ENCODE measurements around the gene ST6GALNAC4. TPM values are rescaled to one million over a fixed set of nuclear protein-coding genes. Genes with fewer than 3 reads are reported as not detected.
A peak's percentile ranks its signal among the peaks of the same experiment; 100 is the strongest.

ST6GALNAC4 gene
- total and polyA plus RNA-seq, 2 donors (not counting 1 experiment from before 2014, with no cell fraction given), result 80.5 to 199 TPM

DNA sequence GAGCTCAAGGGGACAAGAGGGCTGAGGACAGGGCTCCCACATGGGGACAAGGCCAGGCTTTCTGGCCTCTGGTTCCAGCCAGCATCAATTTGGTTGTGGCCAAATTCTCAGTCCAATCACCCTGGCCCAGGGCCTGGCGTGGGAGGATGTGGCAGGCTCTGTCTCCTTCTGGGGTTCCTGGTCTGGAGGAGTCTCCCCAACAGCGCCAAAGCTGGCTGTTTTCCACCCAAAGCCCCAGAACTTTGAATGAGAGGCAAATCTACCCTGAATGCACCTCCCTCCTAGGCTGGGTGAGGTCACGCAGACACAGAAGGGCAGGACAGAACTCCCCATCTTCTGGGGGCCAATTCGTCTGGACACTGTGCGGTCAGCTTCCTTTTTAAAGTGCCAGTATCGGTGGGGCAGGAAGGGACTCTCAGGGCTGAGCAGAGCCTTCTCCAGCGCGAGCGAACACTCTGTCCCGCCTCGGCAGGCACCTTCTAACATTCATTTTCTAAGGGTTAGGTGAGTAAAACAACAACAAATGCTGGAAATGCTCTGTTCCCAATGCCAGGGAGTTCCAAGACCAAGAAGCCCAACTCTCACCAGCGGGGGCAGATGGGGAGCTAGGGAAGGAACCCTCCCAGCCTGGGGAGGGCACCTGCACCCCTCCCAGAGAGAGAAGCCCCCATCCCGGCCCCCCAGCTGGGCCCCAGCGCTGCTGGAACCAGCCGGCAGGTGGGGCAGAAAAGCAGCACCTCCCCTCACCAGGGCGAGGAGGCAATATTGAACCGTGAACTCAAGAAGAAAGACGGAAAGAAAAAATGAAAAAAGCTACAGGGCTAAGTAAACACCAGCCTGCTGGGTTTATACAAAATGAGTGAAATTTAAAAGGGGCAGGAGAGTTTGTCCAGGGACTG, 24.5 kb upstream of the ST6GALNAC4 start:
- Histone ChIP-seq H3K27ac (ENCODE audit: low read length in 2 of 2) (no peak overlapping the region), H3K4me3 (ENCODE audit: control extremely low read depth in 1 of 5, extremely low read depth in 1 of 5, insufficient read depth in 1 of 5, low read depth in 2 of 5, low read length in 4 of 5) (no peak overlapping the region), H3K4me1 (ENCODE audit: control insufficient read depth in 2 of 2, insufficient read depth in 2 of 2, low read length in 2 of 2) (peaks cover 33 to 39% of the 10 kb centered on the region in 2 donors), H3K36me3 (replicated peaks in 1 of 2; ENCODE audit: control extremely low read depth in 1 of 2, control insufficient read depth in 1 of 2, extremely low read depth in 1 of 2, insufficient read depth in 2 of 2, low read length in 1 of 2) (peaks cover 0 to 51% of the 10 kb centered on the region in 2 experiments), H4K20me1 (ENCODE audit: control insufficient read depth, insufficient read depth, low read length, poor library complexity, severe bottlenecking) (peaks cover 44% of the 10 kb centered on the region), H3K9ac (ENCODE audit: low read length) (no peak overlapping the region), H3K79me2 (ENCODE audit: control insufficient read depth, insufficient read depth, low read length) (peaks cover 22% of the 10 kb centered on the region), H3K4me2 (replicated peaks; ENCODE audit: low read depth, low read length, poor library complexity, severe bottlenecking) (no peak overlapping the region), H3K27me3 (replicated peaks in 1 of 4; ENCODE audit: control extremely low read depth in 1 of 4, control insufficient read depth in 3 of 4, insufficient read depth in 4 of 4, low read length in 3 of 4) (no peaks in the 10 kb centered on the region), H3K9me3 (ENCODE audit: control extremely low read depth in 1 of 3, control insufficient read depth in 2 of 3, insufficient read depth in 1 of 3, low read length in 2 of 3) (peaks cover 0 to 4% (median 0%) of the 10 kb centered on the region in 3 donors), H2AFZ (ENCODE audit: insufficient read depth, low read depth, low read length, poor library complexity, severe bottlenecking) (no peak overlapping the region)
- no peaks in the 10 kb centered on the region for H3K27me3 Mint-ChIP-seq
- TF ChIP-seq, protein P1, sequence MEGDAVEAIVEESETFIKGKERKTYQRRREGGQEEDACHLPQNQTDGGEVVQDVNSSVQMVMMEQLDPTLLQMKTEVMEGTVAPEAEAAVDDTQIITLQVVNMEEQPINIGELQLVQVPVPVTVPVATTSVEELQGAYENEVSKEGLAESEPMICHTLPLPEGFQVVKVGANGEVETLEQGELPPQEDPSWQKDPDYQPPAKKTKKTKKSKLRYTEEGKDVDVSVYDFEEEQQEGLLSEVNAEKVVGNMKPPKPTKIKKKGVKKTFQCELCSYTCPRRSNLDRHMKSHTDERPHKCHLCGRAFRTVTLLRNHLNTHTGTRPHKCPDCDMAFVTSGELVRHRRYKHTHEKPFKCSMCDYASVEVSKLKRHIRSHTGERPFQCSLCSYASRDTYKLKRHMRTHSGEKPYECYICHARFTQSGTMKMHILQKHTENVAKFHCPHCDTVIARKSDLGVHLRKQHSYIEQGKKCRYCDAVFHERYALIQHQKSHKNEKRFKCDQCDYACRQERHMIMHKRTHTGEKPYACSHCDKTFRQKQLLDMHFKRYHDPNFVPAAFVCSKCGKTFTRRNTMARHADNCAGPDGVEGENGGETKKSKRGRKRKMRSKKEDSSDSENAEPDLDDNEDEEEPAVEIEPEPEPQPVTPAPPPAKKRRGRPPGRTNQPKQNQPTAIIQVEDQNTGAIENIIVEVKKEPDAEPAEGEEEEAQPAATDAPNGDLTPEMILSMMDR (IDR thresholded peaks at IDR 0.05), result no peak
- no peak for TF ChIP-seq EZH2 (IDR thresholded peaks at IDR 0.05; ENCODE audit: borderline replicate concordance, insufficient read depth, low read depth, low read length, poor library complexity, severe bottlenecking)
- H3K4me1 Mint-ChIP-seq, result peaks cover 43% of the 10 kb centered on the region
- no peaks in the 10 kb centered on the region for H3K9me3 Mint-ChIP-seq (ENCODE audit: insufficient read depth)
- DNase-seq (no peak), ATAC-seq (ENCODE audit: low read depth) (no peak)
- no peak overlapping the region for H3K4me3 Mint-ChIP-seq
- no peak overlapping the region for H3K27ac Mint-ChIP-seq
- ChIA-PET CTCF (interaction anchor here (0.7 to 12.6 kb wide), 25 partner anchors 11 to 334 kb away, joined by 3 to 310 read pairs (median 6); partner anchors contain the start of genes EEIG1 and GOLGA2), POLR2A (interaction anchor here (0.8 to 1.0 kb wide), 2 partner anchors 9 to 42 kb away, joined by 3 to 4 read pairs; no protein-coding TSS in a partner anchor)
- WGBS (ENCODE audit: insufficient coverage), result 88% methylated on average over 15 of the region's 18 CpGs
- intact Hi-C loops (cut with micrococcal nuclease), result no loop called here

DNA sequence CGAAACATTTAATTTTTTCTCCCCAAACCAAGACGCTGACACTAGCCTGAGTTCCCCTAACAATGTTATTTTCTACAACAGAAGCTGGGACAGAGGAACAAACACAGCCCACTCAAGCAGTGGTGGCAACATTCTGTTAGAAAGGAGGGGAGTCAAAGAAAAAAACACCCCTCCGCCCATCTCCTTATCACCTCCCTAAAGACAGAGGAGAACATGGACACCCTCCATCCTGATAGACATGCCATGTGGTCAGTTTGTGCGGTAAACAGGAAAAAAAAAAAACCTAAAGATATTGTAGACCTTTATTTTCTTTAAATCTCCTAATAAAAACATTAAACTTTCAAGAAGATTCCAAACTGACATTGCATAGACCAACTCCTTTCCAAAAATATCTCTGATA, 23.8 kb upstream of the ST6GALNAC4 start:
- TF ChIP-seq EZH2 (IDR thresholded peaks at IDR 0.05; ENCODE audit: borderline replicate concordance, insufficient read depth, low read depth, low read length, poor library complexity, severe bottlenecking), result no peak
- TF ChIP-seq, protein P1 (IDR thresholded peaks at IDR 0.05), result no peak
- Mint-ChIP-seq H3K4me1 (peaks cover 51% of the 10 kb centered on the region), H3K27me3 (no peaks in the 10 kb centered on the region), H3K9me3 (ENCODE audit: insufficient read depth) (no peaks in the 10 kb centered on the region), H3K27ac (peak overlapping the region; percentile 1), H3K4me3 (no peak overlapping the region)
- Histone ChIP-seq H2AFZ (ENCODE audit: insufficient read depth, low read depth, low read length, poor library complexity, severe bottlenecking) (no peak overlapping the region), H3K79me2 (ENCODE audit: control insufficient read depth, insufficient read depth, low read length) (peaks cover 29% of the 10 kb centered on the region), H3K27ac (ENCODE audit: low read length in 2 of 2) (no peak overlapping the region), H3K9ac (ENCODE audit: low read length) (no peak overlapping the region), H3K4me3 (ENCODE audit: control extremely low read depth in 1 of 5, extremely low read depth in 1 of 5, insufficient read depth in 1 of 5, low read depth in 2 of 5, low read length in 4 of 5) (no peak overlapping the region), H3K4me1 (ENCODE audit: control insufficient read depth in 2 of 2, insufficient read depth in 2 of 2, low read length in 2 of 2) (peaks cover 40 to 47% of the 10 kb centered on the region in 2 donors), H4K20me1 (ENCODE audit: control insufficient read depth, insufficient read depth, low read length, poor library complexity, severe bottlenecking) (peaks cover 39% of the 10 kb centered on the region), H3K4me2 (replicated peaks; ENCODE audit: low read depth, low read length, poor library complexity, severe bottlenecking) (no peak overlapping the region), H3K27me3 (replicated peaks in 1 of 4; ENCODE audit: control extremely low read depth in 1 of 4, control insufficient read depth in 3 of 4, insufficient read depth in 4 of 4, low read length in 3 of 4) (no peaks in the 10 kb centered on the region), H3K36me3 (replicated peaks in 1 of 2; ENCODE audit: control extremely low read depth in 1 of 2, control insufficient read depth in 1 of 2, extremely low read depth in 1 of 2, insufficient read depth in 2 of 2, low read length in 1 of 2) (peaks cover 0 to 51% of the 10 kb centered on the region in 2 experiments), H3K9me3 (ENCODE audit: control extremely low read depth in 1 of 3, control insufficient read depth in 2 of 3, insufficient read depth in 1 of 3, low read length in 2 of 3) (peaks cover 0 to 4% (median 0%) of the 10 kb centered on the region in 3 donors)
- POLR2A ChIA-PET, result interaction anchor here (0.8 to 1.0 kb wide), 2 partner anchors 9 to 43 kb away, joined by 3 to 4 read pairs; no protein-coding TSS in a partner anchor
- no peak for DNase-seq
- ATAC-seq (ENCODE audit: low read depth), result no peak
- intact Hi-C loops (cut with micrococcal nuclease), result no loop called here
- WGBS (ENCODE audit: insufficient coverage), result no CpG with 5 or more reads among the region's 4 CpGs
- CTCF ChIA-PET, result interaction anchor here (0.7 to 12.6 kb wide), 7 partner anchors 15 to 335 kb away, joined by 3 to 310 read pairs (median 5); partner anchors contain the start of gene GOLGA2

Data from B cell (primary cell).